Large intestine (tissue), 3 donors: ENCODE measurements around the gene RPTOR. TPM values are rescaled to one million over a fixed set of nuclear protein-coding genes. Genes with fewer than 3 reads are reported as not detected.

Source experiments
- DNase-seq, 2 donors: peaks; one replicate each; pipeline versions ENCODE4 v3.0.0 to v3.0.0-alpha.2; 2013
- H3K27ac ChIP-seq: one replicate; pipeline ENCODE4 v1.5.1; 2013; ENCODE audit warnings: low read length
- H3K27me3 ChIP-seq: 2 replicates; pipeline ENCODE4 v1.6.1; 2013; ENCODE audit warnings: low read length; ENCODE audit not compliant: control insufficient read depth, insufficient read depth
- H3K36me3 ChIP-seq: 2 replicates; pipeline ENCODE4 v1.6.1; 2013; ENCODE audit warnings: low read length; ENCODE audit not compliant: control insufficient read depth, insufficient read depth
- H3K4me1 ChIP-seq: one replicate; pipeline ENCODE4 v1.6.1; 2013; ENCODE audit warnings: low read length; ENCODE audit not compliant: control insufficient read depth, insufficient read depth
- H3K4me3 ChIP-seq: one replicate; pipeline ENCODE4 v1.5.1; 2013; ENCODE audit warnings: low read length
- H3K9me3 ChIP-seq: one replicate; pipeline ENCODE4 v1.6.1; 2013; ENCODE audit warnings: mild to moderate bottlenecking, low read depth, low read length, moderate library complexity; ENCODE audit not compliant: control insufficient read depth
- WGBS: methylation state at CpG from one replicate; pipeline ENCODE4 v1.1.5; 2013; ENCODE audit warnings: low lambda C conversion rate; ENCODE audit not compliant: insufficient coverage; 5-methylcytosine and 5-hydroxymethylcytosine counted together
- polyA plus RNA-seq: library from polyadenylated mRNA; unstranded; fragments of 120-200 nt; gene quantifications from one replicate; pipeline ENCODE4 v1.2.1, GENCODE V29; 2013

RPTOR gene
- polyA plus RNA-seq, 1 donor = 16.8 TPM

- Histone ChIP-seq H3K36me3 (peaks cover 17% of the 10 kb centered on the region), H3K27ac (no peak overlapping the region), H3K4me1 (no peaks in the 10 kb centered on the region), H3K4me3 (no peak overlapping the region), H3K9me3 (peaks cover 15% of the 10 kb centered on the region), H3K27me3 (no peaks in the 10 kb centered on the region)
- DNase-seq = no peak
- WGBS = no CpG with 5 or more reads among the region's 10 CpGs
These were observed 318.3 kb downstream of the RPTOR start for GRCh38 chr17:80862978-80863377.

GRCh38 chr17:80863626-80864025 lies 319.0 kb downstream of the RPTOR start:
- Histone ChIP-seq H3K36me3 (peaks cover 14% of the 10 kb centered on the region), H3K4me3 (no peak overlapping the region), H3K27me3 (no peaks in the 10 kb centered on the region), H3K27ac (no peak overlapping the region), H3K9me3 (peaks cover 15% of the 10 kb centered on the region), H3K4me1 (no peaks in the 10 kb centered on the region)
- WGBS = 100% methylated on average over 3 of the region's 13 CpGs
- no peak for DNase-seq

GRCh38 chr17:80864751-80865150 lies 320.1 kb downstream of the RPTOR start:
- DNase-seq = no peak
- H3K9me3 ChIP-seq = peaks cover 15% of the 10 kb centered on the region
- 100% methylated on average over 1 of the region's 6 CpGs for WGBS
- peaks cover 14% of the 10 kb centered on the region for H3K36me3 ChIP-seq
- no peak overlapping the region for H3K4me3 ChIP-seq
- H3K4me1 ChIP-seq = no peaks in the 10 kb centered on the region
- no peaks in the 10 kb centered on the region for H3K27me3 ChIP-seq
- no peak overlapping the region for H3K27ac ChIP-seq

GRCh38 chr17:80866050-80866793 lies 321.6 kb downstream of the RPTOR start:
- Histone ChIP-seq H3K4me3 (no peak overlapping the region), H3K27me3 (no peaks in the 10 kb centered on the region), H3K36me3 (peaks cover 9% of the 10 kb centered on the region), H3K9me3 (peaks cover 15% of the 10 kb centered on the region), H3K27ac (no peak overlapping the region), H3K4me1 (no peaks in the 10 kb centered on the region)
- WGBS = 26% methylated on average over 3 of the region's 8 CpGs
- peak in 1 of 2 donors; percentile 28 for DNase-seq

- Histone ChIP-seq H3K4me3 (no peak overlapping the region), H3K27me3 (no peaks in the 10 kb centered on the region), H3K4me1 (no peaks in the 10 kb centered on the region), H3K36me3 (peaks cover 4% of the 10 kb centered on the region), H3K9me3 (peaks cover 6% of the 10 kb centered on the region), H3K27ac (no peak overlapping the region)
- DNase-seq = no peak
- no CpG with 5 or more reads among the region's 5 CpGs for WGBS
These were observed 323.5 kb downstream of the RPTOR start for GRCh38 chr17:80868022-80868609.

- no peaks in the 10 kb centered on the region for H3K4me1 ChIP-seq
- no CpG with 5 or more reads among the region's 7 CpGs for WGBS
These were observed 325.0 kb downstream of the RPTOR start for GRCh38 chr17:80869481-80870145.

GRCh38 chr17:80870401-80870800 lies 325.8 kb downstream of the RPTOR start:
- H3K9me3 ChIP-seq = peaks cover under 1% of the 10 kb centered on the region
- DNase-seq = no peak
- no peak overlapping the region for H3K27ac ChIP-seq
- H3K4me3 ChIP-seq = no peak overlapping the region
- 93% methylated on average over 2 of the region's 8 CpGs for WGBS
- H3K27me3 ChIP-seq = no peaks in the 10 kb centered on the region
- H3K4me1 ChIP-seq = no peaks in the 10 kb centered on the region
- peaks cover 13% of the 10 kb centered on the region for H3K36me3 ChIP-seq

More at GRCh38 chr17:80869481-80870145, 325.0 kb downstream of the RPTOR start:
- Histone ChIP-seq H3K4me3 (no peak overlapping the region), H3K9me3 (no peaks in the 10 kb centered on the region), H3K27me3 (no peaks in the 10 kb centered on the region), H3K27ac (no peak overlapping the region), H3K36me3 (peaks cover 9% of the 10 kb centered on the region)
- DNase-seq = no peak

GRCh38 chr17:80871341-80871740 lies 326.7 kb downstream of the RPTOR start:
- peaks cover 13% of the 10 kb centered on the region for H3K36me3 ChIP-seq
- H3K4me3 ChIP-seq = no peak overlapping the region
- WGBS = no CpG with 5 or more reads among the region's 12 CpGs
- no peak overlapping the region for H3K27ac ChIP-seq
- no peaks in the 10 kb centered on the region for H3K4me1 ChIP-seq
- DNase-seq = no peak
- H3K9me3 ChIP-seq = peaks cover 3% of the 10 kb centered on the region
- H3K27me3 ChIP-seq = no peaks in the 10 kb centered on the region

- no peak for DNase-seq
- 80% methylated on average over 2 of the region's 14 CpGs for WGBS
- Histone ChIP-seq H3K4me3 (no peak overlapping the region), H3K4me1 (no peaks in the 10 kb centered on the region), H3K27ac (no peak overlapping the region), H3K9me3 (peaks cover 3% of the 10 kb centered on the region), H3K27me3 (no peaks in the 10 kb centered on the region), H3K36me3 (peaks cover 13% of the 10 kb centered on the region)
These were observed 327.4 kb downstream of the RPTOR start for GRCh38 chr17:80872001-80872500.

GRCh38 chr17:80872501-80873306 lies 328.1 kb downstream of the RPTOR start:
- Histone ChIP-seq H3K4me1 (no peaks in the 10 kb centered on the region), H3K27ac (no peak overlapping the region), H3K27me3 (no peaks in the 10 kb centered on the region), H3K4me3 (no peak overlapping the region), H3K36me3 (peaks cover 15% of the 10 kb centered on the region), H3K9me3 (peaks cover 3% of the 10 kb centered on the region)
- WGBS = no CpG with 5 or more reads among the region's 18 CpGs
- no peak for DNase-seq
